ENCODE results near the gene USP22. TPM values are rescaled to one million over a fixed set of nuclear protein-coding genes. Genes with fewer than 3 reads are reported as not detected.

USP22 gene
- total RNA-seq, 4 donors from 2014 or later: 127 to 262 (median 197) TPM

DNA sequence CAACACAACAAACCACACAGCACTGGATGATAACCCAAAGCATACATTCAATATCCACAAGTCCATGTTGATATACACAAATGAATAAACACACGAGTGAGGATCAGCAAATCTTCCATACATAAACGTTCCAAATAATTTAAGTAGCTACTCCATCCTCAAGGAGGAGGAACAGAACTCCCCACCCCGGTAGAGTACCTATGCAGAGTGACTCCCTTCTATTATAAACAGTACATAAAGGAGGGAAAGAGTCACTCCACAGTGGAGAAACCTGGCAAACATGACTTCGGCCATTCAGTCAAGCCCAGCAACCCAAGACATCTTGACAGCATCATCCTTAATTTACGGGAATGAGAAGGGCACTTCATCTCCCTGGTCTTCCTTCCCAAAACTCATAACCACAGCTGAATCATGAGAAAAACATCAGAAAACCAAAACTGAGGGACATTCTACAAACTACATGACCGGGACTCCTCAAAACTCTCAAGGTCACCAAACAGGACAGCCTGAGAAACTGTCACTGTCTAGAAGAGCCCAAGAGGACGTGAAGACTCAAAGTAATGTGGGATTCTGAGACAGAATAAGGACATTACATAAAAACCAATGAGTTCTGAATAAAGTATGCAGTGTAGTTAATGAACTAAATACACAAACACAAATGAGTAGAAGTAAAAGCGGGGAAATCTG, 5.6 kb downstream of the USP22 start:
- H3K27ac ChIP-seq: no peak overlapping the region
- no peak for DNase-seq
- no peaks in the 10 kb centered on the region for H3K27me3 ChIP-seq
- peaks cover 44 to 75% of the 10 kb centered on the region in 2 donors for H3K4me1 ChIP-seq
- intact Hi-C loops (cut with DNase I): no loop called here
- H3K9me3 ChIP-seq: no peaks in the 10 kb centered on the region
- 49 to 50% methylated on average over 8 of the region's 8 CpGs for WGBS, 2 donors
- no peaks in the 10 kb centered on the region for H3K36me3 ChIP-seq
- H3K4me3 ChIP-seq (replicated peaks in 1 of 3): no peak overlapping the region
- TF ChIP-seq POLR2A (IDR thresholded peaks at IDR 0.05): no peak
- TF ChIP-seq, protein P1, sequence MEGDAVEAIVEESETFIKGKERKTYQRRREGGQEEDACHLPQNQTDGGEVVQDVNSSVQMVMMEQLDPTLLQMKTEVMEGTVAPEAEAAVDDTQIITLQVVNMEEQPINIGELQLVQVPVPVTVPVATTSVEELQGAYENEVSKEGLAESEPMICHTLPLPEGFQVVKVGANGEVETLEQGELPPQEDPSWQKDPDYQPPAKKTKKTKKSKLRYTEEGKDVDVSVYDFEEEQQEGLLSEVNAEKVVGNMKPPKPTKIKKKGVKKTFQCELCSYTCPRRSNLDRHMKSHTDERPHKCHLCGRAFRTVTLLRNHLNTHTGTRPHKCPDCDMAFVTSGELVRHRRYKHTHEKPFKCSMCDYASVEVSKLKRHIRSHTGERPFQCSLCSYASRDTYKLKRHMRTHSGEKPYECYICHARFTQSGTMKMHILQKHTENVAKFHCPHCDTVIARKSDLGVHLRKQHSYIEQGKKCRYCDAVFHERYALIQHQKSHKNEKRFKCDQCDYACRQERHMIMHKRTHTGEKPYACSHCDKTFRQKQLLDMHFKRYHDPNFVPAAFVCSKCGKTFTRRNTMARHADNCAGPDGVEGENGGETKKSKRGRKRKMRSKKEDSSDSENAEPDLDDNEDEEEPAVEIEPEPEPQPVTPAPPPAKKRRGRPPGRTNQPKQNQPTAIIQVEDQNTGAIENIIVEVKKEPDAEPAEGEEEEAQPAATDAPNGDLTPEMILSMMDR (IDR thresholded peaks at IDR 0.05): no peak

DNA sequence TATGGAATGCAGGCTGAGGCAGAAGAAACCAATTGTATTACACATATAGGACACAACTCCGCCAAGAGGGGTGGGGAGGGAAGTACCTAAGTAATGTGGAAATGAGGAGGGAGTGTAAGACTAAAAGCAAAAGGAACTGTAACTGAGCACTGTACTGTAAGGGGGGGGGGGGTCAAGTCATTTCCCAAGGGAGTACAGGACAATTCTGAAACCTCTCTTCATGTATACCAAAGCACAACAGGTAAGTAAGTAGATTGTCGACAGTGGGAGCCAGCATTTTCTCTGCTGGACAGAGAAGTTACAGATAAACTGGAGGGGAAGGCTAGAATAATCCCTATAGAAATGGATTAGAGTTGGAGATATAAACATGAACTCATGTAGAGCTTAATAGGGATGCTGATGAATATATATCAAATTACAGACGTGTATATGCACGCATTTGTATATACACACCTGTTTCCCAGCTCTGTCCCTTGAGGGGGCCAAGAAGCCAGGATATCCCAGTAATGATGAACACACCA, 6.4 kb downstream of the USP22 start:
- Histone ChIP-seq H3K27ac (no peak overlapping the region), H3K4me1 (peaks cover 49 to 83% of the 10 kb centered on the region in 2 donors), H3K9me3 (no peaks in the 10 kb centered on the region), H3K27me3 (no peaks in the 10 kb centered on the region), H3K4me3 (replicated peaks in 1 of 3) (no peak overlapping the region), H3K36me3 (no peaks in the 10 kb centered on the region)
- no peak for DNase-seq
- intact Hi-C loops (cut with DNase I): no loop called here
- WGBS, 2 donors: 63 to 64% methylated on average over 4 of the region's 4 CpGs
- no peak for TF ChIP-seq POLR2A (IDR thresholded peaks at IDR 0.05)
- TF ChIP-seq, protein P1 (IDR thresholded peaks at IDR 0.05): no peak

DNA sequence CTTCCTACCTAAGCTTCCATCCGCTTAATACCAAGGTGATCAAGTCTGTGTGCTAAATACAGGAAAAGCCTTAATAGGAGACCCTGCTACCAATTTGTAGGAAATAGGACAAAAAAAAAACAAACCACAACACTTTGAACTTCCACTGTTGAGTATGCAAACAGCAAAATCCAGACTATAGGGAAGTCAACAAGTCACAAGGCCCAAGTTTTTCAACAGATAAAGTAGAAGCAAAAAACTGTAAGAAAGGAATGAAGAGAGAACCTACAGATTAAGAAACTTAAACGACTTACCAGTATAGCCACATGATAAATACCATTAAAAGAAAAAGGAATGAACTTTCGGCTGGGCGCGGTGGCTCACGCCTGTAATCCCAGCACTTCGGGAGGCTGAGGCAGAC, 7.4 kb downstream of the USP22 start:
- WGBS, 2 donors: 86 to 89% methylated on average over 7 of the region's 7 CpGs
- Histone ChIP-seq H3K9me3 (no peaks in the 10 kb centered on the region), H3K36me3 (no peaks in the 10 kb centered on the region), H3K4me3 (replicated peaks in 1 of 3) (no peak overlapping the region), H3K27me3 (no peaks in the 10 kb centered on the region), H3K27ac (peak overlapping the region in 1 of 3 donors; percentile 24), H3K4me1 (peaks cover 44 to 76% of the 10 kb centered on the region in 2 donors)
- DNase-seq: no peak
- intact Hi-C loops (cut with DNase I): no loop called here
- no peak for TF ChIP-seq POLR2A (IDR thresholded peaks at IDR 0.05)

DNA sequence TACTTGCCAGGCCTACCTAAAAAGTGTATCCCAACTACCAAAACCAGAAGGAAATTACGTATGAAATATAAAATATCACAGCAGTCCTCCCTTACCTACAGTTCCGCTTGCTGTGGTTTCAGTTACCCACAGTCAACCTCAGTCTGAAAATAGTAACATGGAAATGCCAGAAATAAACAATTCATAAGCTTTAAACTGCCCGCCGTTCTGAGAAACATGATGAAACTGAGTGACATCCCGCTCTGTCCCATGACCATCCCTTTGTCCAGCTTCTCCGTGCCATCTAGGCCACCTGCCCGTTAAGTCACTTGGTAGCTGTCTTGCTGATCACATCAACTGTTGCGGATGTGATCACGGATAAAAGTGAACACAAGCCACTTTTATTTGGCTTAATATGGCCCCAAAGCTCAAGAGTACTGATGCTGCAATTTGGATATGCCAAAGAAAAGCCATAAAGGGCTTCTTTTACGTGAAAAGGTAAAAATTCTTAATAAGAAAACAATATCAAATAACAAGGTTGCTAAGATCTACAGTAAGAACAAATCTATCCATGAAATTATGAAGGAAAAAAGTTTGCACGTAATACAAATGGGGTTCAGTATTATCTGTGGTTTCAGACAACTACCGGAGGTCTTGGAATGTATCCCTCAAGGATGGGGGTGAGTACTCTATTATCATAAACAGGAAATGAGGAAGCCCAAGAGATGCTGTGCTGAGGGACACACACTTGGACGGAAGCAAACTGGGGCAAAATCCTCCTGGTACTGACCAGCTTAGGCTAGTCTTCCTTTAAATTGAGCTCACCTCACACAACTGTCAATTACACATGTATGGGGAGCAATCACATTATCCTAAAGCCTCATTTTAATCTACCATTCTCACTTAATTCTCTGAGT, 8.2 kb downstream of the USP22 start:
- no peaks in the 10 kb centered on the region for H3K9me3 ChIP-seq
- DNase-seq: no peak
- H3K27me3 ChIP-seq: no peaks in the 10 kb centered on the region
- H3K36me3 ChIP-seq: no peaks in the 10 kb centered on the region
- peak overlapping the region in 1 of 3 donors; percentile 24 for H3K27ac ChIP-seq
- no peak for TF ChIP-seq POLR2A (IDR thresholded peaks at IDR 0.05)
- TF ChIP-seq, protein P1 (IDR thresholded peaks at IDR 0.05): no peak
- no peak overlapping the region for H3K4me3 ChIP-seq (replicated peaks in 1 of 3)
- H3K4me1 ChIP-seq: peaks cover 41 to 75% of the 10 kb centered on the region in 2 donors
- intact Hi-C loops (cut with DNase I): no loop called here
- 58 to 69% methylated on average over 13 of the region's 13 CpGs for WGBS, 2 donors

DNA sequence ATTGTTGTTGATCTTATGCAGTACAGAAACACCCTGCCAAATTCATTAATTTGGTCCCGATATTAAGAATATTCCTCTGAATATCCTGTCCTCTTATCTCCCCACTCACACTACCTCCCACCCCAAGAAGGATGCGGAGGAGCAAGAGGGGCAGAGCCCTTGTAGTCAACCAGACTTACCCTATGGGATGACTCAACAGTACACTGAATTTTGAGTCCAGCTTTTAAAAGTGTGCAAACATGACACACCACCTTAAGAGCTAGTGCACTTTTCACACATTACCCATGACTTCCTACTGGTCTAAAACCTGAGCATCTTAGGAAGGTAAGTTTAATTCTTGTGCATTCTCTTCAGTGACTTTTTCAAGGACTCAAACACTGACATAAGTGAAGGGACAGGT, 9.5 kb downstream of the USP22 start:
- Histone ChIP-seq H3K36me3 (no peaks in the 10 kb centered on the region), H3K4me3 (replicated peaks in 1 of 3) (no peak overlapping the region), H3K4me1 (peaks cover 38 to 62% of the 10 kb centered on the region in 2 donors), H3K9me3 (no peaks in the 10 kb centered on the region), H3K27me3 (no peaks in the 10 kb centered on the region), H3K27ac (no peak overlapping the region)
- 77 to 78% methylated on average over 2 of the region's 2 CpGs for WGBS, 2 donors
- DNase-seq: no peak
- intact Hi-C loops (cut with DNase I): no loop called here
- TF ChIP-seq, protein P1 (IDR thresholded peaks at IDR 0.05): no peak
- no peak for TF ChIP-seq POLR2A (IDR thresholded peaks at IDR 0.05)

Data from thyroid gland (tissue), 4 donors.